T-cell (primary cell): ENCODE results near the gene GFAP. TPM values are rescaled to one million over a fixed set of nuclear protein-coding genes. Genes with fewer than 3 reads are reported as not detected.

Source experiments
- total RNA-seq, 35 experiments: library from RNA in 6 of 35; stranded (reverse) in 6 of 35; fragments of 120-200 nt in 1 of 35; gene quantifications; one replicate each; pipeline versions ENCODE4 v1.2.1 to v1.2.4 and lab custom pipeline; 2013 to 2026

GFAP gene
- total RNA-seq, 5 donors from 2014 or later (not counting 1 experiment from before 2014, with no cell fraction given) = not detected

Other genes starting within 250 kb of the GFAP start
- 10 to 100 TPM; 15.1 to 20.4 (median 16.9) TPM for gene CCDC43, start 225.7 kb downstream of the GFAP start, total RNA-seq
- gene DBF4B, start 206.8 kb downstream of the GFAP start, total RNA-seq = 1 to 10 TPM; 3.8 to 7.8 (median 6.8) TPM
- 1 to 10 TPM in 1 of 5 donors, under 1 TPM in 4; 0.43 to 1.0 (median 0.68) TPM for gene ADAM11, start 156.5 kb downstream of the GFAP start, total RNA-seq
- under 1 TPM in 3 of 5 donors, not detected in 2; 0.09 to 0.93 (median 0.30) TPM for gene GJC1, start 85.2 kb downstream of the GFAP start, total RNA-seq
- not detected for gene HIGD1B, start 67.6 kb downstream of the GFAP start, total RNA-seq
- 100 to 1,000 TPM in 2 of 5 donors, 10 to 100 TPM in 3; 83.1 to 127 (median 96.0) TPM for gene EFTUD2, start 16.1 kb downstream of the GFAP start, total RNA-seq
- 1 to 10 TPM in 1 of 5 donors, under 1 TPM in 4; 0.37 to 1.2 (median 0.62) TPM for gene KIF18B, start 32.3 kb upstream of the GFAP start, total RNA-seq
- not detected for gene C1QL1, start 52.8 kb upstream of the GFAP start, total RNA-seq
- 10 to 100 TPM; 18.7 to 40.7 (median 29.7) TPM for gene DCAKD, start 136.1 kb upstream of the GFAP start, total RNA-seq
- 100 to 1,000 TPM in 3 of 5 donors, 10 to 100 TPM in 2; 79.5 to 139 (median 125) TPM for gene NMT1, start 145.8 kb upstream of the GFAP start, total RNA-seq
- 1 to 10 TPM; 3.1 to 9.9 (median 4.8) TPM for gene PLCD3, start 217.0 kb upstream of the GFAP start, total RNA-seq
- 10 to 100 TPM; 28.4 to 48.5 (median 38.9) TPM for gene ACBD4, start 220.2 kb upstream of the GFAP start, total RNA-seq
- gene HEXIM1, start 233.0 kb upstream of the GFAP start, total RNA-seq = 10 to 100 TPM; 32.3 to 55.9 (median 34.5) TPM
- gene HEXIM2, start 246.4 kb upstream of the GFAP start, total RNA-seq = 1 to 10 TPM; 2.0 to 5.8 (median 3.3) TPM